Measurements from ENCODE around the gene CCDC97. TPM values are rescaled to one million over a fixed set of nuclear protein-coding genes. Genes with fewer than 3 reads are reported as not detected.

The CCDC97 gene
- total RNA-seq, 4 donors from 2014 or later, result 8.6 to 15.3 (median 15.1) TPM

DNA sequence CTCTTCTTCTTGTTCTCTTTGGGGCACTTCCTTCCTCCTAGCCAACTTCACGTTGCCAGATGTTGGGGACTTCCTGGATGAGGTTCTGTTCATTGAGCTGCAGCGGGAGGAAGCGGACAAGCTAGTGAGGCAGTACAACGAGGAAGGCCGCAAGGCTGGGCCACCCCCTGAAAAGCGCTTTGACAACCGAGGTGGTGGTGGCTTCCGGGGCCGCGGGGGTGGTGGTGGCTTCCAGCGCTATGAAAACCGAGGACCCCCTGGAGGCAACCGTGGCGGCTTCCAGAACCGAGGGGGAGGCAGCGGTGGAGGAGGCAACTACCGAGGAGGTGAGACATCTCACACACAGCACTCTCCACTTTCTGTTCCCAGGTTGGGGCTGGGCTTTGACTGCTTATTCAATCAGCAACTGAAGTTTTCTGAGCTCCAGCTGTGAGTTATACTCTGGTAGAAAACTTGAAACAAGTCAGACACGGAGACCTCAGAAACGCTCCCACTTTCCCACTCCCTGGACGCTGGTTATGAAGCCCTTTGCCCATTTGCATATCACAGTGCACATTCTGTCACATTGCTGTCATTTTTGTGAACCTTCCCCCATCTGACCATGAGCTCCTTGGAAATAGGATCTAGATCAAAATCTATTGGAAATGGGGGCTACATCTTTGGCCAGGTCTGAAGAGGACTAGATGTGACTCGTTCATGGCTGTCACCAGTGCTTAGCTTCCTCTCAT is 7.2 kb upstream of the CCDC97 start:
- TF ChIP-seq POLR2A (IDR thresholded peaks at IDR 0.05), result no peak
- TF ChIP-seq, protein P1, sequence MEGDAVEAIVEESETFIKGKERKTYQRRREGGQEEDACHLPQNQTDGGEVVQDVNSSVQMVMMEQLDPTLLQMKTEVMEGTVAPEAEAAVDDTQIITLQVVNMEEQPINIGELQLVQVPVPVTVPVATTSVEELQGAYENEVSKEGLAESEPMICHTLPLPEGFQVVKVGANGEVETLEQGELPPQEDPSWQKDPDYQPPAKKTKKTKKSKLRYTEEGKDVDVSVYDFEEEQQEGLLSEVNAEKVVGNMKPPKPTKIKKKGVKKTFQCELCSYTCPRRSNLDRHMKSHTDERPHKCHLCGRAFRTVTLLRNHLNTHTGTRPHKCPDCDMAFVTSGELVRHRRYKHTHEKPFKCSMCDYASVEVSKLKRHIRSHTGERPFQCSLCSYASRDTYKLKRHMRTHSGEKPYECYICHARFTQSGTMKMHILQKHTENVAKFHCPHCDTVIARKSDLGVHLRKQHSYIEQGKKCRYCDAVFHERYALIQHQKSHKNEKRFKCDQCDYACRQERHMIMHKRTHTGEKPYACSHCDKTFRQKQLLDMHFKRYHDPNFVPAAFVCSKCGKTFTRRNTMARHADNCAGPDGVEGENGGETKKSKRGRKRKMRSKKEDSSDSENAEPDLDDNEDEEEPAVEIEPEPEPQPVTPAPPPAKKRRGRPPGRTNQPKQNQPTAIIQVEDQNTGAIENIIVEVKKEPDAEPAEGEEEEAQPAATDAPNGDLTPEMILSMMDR (IDR thresholded peaks at IDR 0.05 in 4 of 5, conservative IDR thresholded peaks at IDR 0.05 in 1 of 5), result no peak
- H3K27ac ChIP-seq, result peak overlapping the region in 2 of 4 donors; percentile 5 to 45
- in situ Hi-C loops (cut with MboI; ENCODE audit: low sequenced_read_pairs in 4 of 4), result no loop called here
- peaks cover 0 to 60% of the 10 kb centered on the region in 2 donors for H3K36me3 ChIP-seq
- no peak for DNase-seq
- ATAC-seq, result no peak
- intact Hi-C loops (cut with DNase I; ENCODE audit: low total_unique reads), result no loop called here
- peaks cover 31 to 43% of the 10 kb centered on the region in 2 donors for H3K4me1 ChIP-seq
- no peak overlapping the region for H3K4me3 ChIP-seq
- no peaks in the 10 kb centered on the region for H3K27me3 ChIP-seq
- no peaks in the 10 kb centered on the region for H3K9me3 ChIP-seq

DNA sequence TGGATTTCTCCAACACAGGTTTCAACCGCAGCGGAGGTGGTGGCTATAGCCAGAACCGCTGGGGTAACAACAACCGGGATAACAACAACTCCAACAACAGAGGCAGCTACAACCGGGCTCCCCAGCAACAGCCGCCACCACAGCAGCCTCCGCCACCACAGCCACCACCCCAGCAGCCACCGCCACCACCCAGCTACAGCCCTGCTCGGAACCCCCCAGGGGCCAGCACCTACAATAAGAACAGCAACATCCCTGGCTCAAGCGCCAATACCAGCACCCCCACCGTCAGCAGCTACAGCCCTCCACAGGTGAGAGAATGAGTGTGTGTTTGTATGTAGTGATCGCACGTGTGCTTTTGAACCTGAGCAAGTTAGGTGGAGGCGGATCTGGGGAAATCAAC is 6.0 kb upstream of the CCDC97 start:
- Histone ChIP-seq H3K27me3 (no peaks in the 10 kb centered on the region), H3K36me3 (peaks cover 0 to 60% of the 10 kb centered on the region in 2 donors), H3K4me3 (no peak overlapping the region), H3K27ac (peak overlapping the region in 2 of 4 donors; percentile 4 to 26), H3K4me1 (peaks cover 30 to 43% of the 10 kb centered on the region in 2 donors), H3K9me3 (no peaks in the 10 kb centered on the region)
- in situ Hi-C loops (cut with MboI; ENCODE audit: low sequenced_read_pairs in 4 of 4) (no loop called here), intact Hi-C loops (cut with DNase I; ENCODE audit: low total_unique reads) (no loop called here)
- no peak for TF ChIP-seq POLR2A (IDR thresholded peaks at IDR 0.05)
- TF ChIP-seq, protein P1 (IDR thresholded peaks at IDR 0.05 in 4 of 5, conservative IDR thresholded peaks at IDR 0.05 in 1 of 5), result no peak
- ATAC-seq (no peak), DNase-seq (no peak)

DNA sequence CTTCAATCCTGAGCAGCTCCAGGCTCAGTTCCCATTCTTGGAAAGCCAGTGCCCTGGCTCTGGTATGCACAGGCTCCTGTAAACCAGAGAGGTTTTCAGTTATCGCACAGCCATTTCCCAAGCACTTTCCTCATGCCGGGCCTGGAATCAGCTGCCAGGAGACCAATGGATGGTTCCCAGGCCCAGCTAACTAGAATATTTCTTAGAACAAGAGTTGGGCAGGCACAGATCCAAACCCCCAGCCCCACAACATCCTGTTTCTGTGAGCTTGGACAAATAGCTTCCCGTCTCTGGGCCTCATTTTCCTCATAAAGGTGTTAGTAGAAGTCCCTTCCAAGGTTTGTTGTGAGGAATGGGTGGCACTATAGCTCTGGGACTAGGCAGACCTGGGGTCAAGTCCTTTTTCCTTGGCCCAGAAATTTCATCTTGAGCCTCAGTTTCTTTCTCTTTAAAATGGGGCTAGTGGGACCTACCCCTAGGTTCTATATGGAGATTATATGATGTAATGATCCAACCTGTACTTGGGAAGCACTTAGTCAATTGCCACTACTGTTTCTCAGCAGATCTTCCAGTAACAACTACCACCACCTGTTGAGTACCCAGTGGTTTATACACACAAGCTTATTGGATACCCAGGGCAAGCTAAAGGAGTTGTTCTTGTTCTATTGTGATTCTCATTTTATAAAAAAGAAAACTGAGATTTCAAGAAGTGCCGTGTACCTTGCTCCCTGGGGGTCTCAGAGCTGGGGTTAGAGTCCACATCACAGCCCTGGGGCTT is 5.1 kb upstream of the CCDC97 start:
- Histone ChIP-seq H3K36me3 (peaks cover 0 to 60% of the 10 kb centered on the region in 2 donors), H3K4me3 (no peak overlapping the region), H3K27me3 (no peaks in the 10 kb centered on the region), H3K27ac (peak overlapping the region in 2 of 4 donors; percentile 18 to 26), H3K9me3 (no peaks in the 10 kb centered on the region), H3K4me1 (peaks cover 26 to 39% of the 10 kb centered on the region in 2 donors)
- in situ Hi-C loops (cut with MboI; ENCODE audit: low sequenced_read_pairs in 4 of 4), result no loop called here
- ATAC-seq (no peak), DNase-seq (no peak)
- TF ChIP-seq, protein P1 (IDR thresholded peaks at IDR 0.05 in 4 of 5, conservative IDR thresholded peaks at IDR 0.05 in 1 of 5), result no peak
- TF ChIP-seq POLR2A (IDR thresholded peaks at IDR 0.05), result no peak
- intact Hi-C loops (cut with DNase I; ENCODE audit: low total_unique reads), result no loop called here

DNA sequence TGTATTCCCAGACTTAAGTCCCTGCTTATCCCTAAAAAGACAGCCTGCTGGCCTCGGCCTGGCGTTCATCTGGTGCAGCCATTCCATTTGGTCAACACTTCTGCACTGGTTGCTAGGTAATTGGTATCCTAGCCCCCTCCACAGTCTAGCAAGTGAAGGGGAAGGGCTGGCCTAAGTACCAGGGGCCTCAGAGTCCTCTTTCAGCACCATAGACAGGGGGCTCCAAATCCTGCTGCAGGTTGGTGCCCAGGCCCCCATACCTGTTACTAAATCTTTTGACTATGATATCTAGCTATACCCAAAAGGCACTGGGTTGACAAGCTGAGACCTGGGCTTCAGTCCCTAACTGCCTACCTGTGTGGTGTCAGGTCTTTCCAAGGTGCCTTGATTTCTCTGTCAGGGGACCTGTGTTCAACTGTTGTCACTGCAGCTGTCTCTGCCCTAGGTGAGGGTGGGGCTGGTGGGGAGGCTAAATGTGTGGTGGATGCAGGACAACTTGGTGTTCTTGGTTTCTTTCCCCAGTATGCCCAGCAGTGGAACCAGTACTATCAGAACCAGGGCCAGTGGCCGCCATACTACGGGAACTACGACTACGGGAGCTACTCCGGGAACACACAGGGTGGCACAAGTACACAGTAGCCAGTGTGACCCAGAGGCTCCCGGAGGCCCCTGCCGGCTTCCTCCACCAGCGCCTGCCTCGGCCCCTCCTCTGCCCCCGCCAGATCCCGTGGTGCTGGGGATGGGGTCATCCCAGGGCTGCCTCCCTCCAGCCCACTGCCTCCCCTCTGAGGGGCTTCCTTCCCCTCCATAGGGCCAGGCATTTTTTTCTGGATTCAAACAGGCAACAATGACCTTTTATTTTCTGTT is 3.8 kb upstream of the CCDC97 start:
- DNase-seq, result no peak
- peaks cover 23 to 32% of the 10 kb centered on the region in 2 donors for H3K4me1 ChIP-seq

More for the DNA sequence above, 3.8 kb upstream of the CCDC97 start:
- Histone ChIP-seq H3K4me3 (no peak overlapping the region), H3K36me3 (peaks cover 0 to 54% of the 10 kb centered on the region in 2 donors), H3K27ac (peak overlapping the region in 3 of 4 donors; percentile 5 to 93 (median 88)), H3K27me3 (no peaks in the 10 kb centered on the region), H3K9me3 (no peaks in the 10 kb centered on the region)
- ATAC-seq, result no peak
- in situ Hi-C loops (cut with MboI; ENCODE audit: low sequenced_read_pairs in 4 of 4) (no loop called here), intact Hi-C loops (cut with DNase I; ENCODE audit: low total_unique reads) (no loop called here)
- TF ChIP-seq POLR2A (IDR thresholded peaks at IDR 0.05), result no peak
- TF ChIP-seq, protein P1 (IDR thresholded peaks at IDR 0.05 in 4 of 5, conservative IDR thresholded peaks at IDR 0.05 in 1 of 5), result no peak

Data from gastrocnemius medialis (tissue), 4 donors.